ENCODE data around the gene SLC25A3. TPM values are rescaled to one million over a fixed set of nuclear protein-coding genes. Genes with fewer than 3 reads are reported as not detected.

Gene SLC25A3
- total and polyA plus RNA-seq, 2 of the 13 experiments (the other 11 are each of a cell fraction or from before 2014, with no cell fraction given) = 292 to 829 TPM

GRCh38 chr12:98644712-98645571, 51.5 kb downstream of the SLC25A3 start, which contains the start of the genes APAF1 and IKBIP (continued):
- no peak for TF ChIP-seq LCORL (IDR thresholded peaks at IDR 0.05)
- TF ChIP-seq LCORL (CRISPR knock-in tag; IDR thresholded peaks at IDR 0.05) = no peak
- TF ChIP-seq MEIS2 (CRISPR knock-in tag; IDR thresholded peaks at IDR 0.05) = no peak; the same call in 1 of the 2 replicates
- TF ChIP-seq FUBP1 (CRISPR knock-in tag; IDR thresholded peaks at IDR 0.05; ENCODE audit: borderline replicate concordance) = no peak
- TF ChIP-seq, protein P1, sequence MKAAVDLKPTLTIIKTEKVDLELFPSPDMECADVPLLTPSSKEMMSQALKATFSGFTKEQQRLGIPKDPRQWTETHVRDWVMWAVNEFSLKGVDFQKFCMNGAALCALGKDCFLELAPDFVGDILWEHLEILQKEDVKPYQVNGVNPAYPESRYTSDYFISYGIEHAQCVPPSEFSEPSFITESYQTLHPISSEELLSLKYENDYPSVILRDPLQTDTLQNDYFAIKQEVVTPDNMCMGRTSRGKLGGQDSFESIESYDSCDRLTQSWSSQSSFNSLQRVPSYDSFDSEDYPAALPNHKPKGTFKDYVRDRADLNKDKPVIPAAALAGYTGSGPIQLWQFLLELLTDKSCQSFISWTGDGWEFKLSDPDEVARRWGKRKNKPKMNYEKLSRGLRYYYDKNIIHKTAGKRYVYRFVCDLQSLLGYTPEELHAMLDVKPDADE (CRISPR knock-in tag; IDR thresholded peaks at IDR 0.05) = no peak
- no peak for TF ChIP-seq THAP7 (CRISPR knock-in tag; IDR thresholded peaks at IDR 0.05)
- 0 out of 2 replicates have a peak, but pooled peaks have one; percentile 33 for TF ChIP-seq ZNF614 (CRISPR knock-in tag; IDR thresholded peaks at IDR 0.05; ENCODE audit: borderline replicate concordance)
- TF ChIP-seq PLSCR1 (CRISPR knock-in tag; IDR thresholded peaks at IDR 0.05; ENCODE audit: borderline replicate concordance) = no peak
- TF ChIP-seq SIN3A (IDR thresholded peaks at IDR 0.05; ENCODE audit: borderline replicate concordance, low read depth, low read length) = peak; percentile 86; the same call in 1 of the 2 replicates
- TF ChIP-seq, protein P2, sequence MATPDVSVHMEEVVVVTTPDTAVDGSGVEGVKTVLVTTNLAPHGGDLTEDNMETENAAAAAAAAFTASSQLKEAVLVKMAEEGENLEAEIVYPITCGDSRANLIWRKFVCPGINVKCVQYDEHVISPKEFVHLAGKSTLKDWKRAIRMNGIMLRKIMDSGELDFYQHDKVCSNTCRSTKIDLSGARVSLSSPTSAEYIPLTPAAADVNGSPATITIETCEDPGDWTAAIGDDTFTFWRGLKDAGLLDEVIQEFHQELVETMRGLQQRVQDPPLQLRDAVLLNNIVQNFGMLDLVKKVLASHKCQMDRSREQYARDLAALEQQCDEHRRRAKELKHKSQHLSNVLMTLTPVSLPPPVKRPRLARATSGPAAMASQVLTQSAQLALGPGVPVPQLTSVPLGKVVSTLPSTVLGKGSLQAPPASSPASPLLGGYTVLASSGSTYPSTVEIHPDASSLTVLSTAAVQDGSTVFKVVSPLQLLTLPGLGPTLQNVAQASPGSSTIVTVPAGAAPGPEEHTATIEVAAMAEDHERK (CRISPR knock-in tag; IDR thresholded peaks at IDR 0.05; ENCODE audit: low read depth) = peak; percentile 72; the same call in 1 of the 2 replicates
- no peak for TF ChIP-seq ATF5 (CRISPR knock-in tag; IDR thresholded peaks at IDR 0.05; ENCODE audit: low read depth)
- TF ChIP-seq ZNF616 (CRISPR knock-in tag; IDR thresholded peaks at IDR 0.05; ENCODE audit: low read depth) = no peak
- TF ChIP-seq GABPB1 (CRISPR knock-in tag; IDR thresholded peaks at IDR 0.05) = peak; percentile 47; the same call in 1 of the 2 replicates
- TF ChIP-seq, protein P3, sequence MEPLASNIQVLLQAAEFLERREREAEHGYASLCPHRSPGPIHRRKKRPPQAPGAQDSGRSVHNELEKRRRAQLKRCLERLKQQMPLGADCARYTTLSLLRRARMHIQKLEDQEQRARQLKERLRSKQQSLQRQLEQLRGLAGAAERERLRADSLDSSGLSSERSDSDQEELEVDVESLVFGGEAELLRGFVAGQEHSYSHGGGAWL (CRISPR knock-in tag; IDR thresholded peaks at IDR 0.05) = peak; percentile 37
- TF ChIP-seq MXD1 (CRISPR knock-in tag; IDR thresholded peaks at IDR 0.05) = no peak
- TF ChIP-seq, protein P4, sequence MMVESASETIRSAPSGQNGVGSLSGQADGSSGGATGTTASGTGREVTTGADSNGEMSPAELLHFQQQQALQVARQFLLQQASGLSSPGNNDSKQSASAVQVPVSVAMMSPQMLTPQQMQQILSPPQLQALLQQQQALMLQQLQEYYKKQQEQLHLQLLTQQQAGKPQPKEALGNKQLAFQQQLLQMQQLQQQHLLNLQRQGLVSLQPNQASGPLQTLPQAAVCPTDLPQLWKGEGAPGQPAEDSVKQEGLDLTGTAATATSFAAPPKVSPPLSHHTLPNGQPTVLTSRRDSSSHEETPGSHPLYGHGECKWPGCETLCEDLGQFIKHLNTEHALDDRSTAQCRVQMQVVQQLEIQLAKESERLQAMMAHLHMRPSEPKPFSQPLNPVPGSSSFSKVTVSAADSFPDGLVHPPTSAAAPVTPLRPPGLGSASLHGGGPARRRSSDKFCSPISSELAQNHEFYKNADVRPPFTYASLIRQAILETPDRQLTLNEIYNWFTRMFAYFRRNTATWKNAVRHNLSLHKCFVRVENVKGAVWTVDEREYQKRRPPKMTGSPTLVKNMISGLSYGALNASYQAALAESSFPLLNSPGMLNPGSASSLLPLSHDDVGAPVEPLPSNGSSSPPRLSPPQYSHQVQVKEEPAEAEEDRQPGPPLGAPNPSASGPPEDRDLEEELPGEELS (CRISPR knock-in tag; IDR thresholded peaks at IDR 0.05) = 0 out of 2 replicates have a peak, but pooled peaks have one; percentile 28
- TF ChIP-seq FIP1L1 (IDR thresholded peaks at IDR 0.05; ENCODE audit: borderline replicate concordance, insufficient read depth, low read depth, low read length) = no peak

Measured in HepG2 (cell line).